Adrenal gland (tissue), 5 donors: ENCODE results near the gene HMG20B.

Source experiments
- POLR2A ChIP-seq, 2 donors: fragments of 450-650 bp; IDR thresholded peaks; one replicate each; pipeline ENCODE4 v1.6.1; 2017; ENCODE audit warnings: antibody characterized with exemption in 2 of 2, mild to moderate bottlenecking in 2 of 2, moderate library complexity in 1 of 2
- TF ChIP-seq, protein P1 (sequence below), 6 experiments: fragments of 450-650 bp in 4 of 6; fragments of 200-600 bp in 2 of 6; sonication (generic) in 1 of 6; IDR thresholded peaks; 1 replicate in 5 of 6; 2 replicates in 1 of 6; pipeline versions ENCODE4 v1.5.1 to v1.8.0; 2016 to 2021; ENCODE audit warnings: antibody characterized with exemption in 6 of 6, mild to moderate bottlenecking in 2 of 6, moderate library complexity in 1 of 6
- donor health status: DM: no; HTN: no; CAD: no.

DNA sequence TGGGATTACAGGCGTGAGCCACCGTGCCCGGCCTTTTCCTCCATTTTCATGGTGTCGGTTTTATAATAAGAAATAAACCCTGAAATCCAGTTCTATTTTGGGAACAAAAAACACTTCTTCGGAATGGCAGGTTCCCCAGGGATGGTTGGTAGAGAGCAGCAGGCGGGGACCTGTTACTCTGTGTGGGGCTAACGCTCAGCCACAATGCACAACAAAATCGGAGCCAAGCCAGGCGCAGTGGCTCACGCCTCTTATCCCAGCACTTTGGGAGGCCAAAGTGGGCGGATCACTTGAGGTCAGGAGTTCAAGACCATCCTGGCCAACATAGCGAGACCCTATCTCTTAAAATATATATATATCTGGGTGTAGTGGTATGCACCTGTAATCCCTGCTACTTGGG is 28.3 kb downstream of the HMG20B start:
- TF ChIP-seq, protein P1, sequence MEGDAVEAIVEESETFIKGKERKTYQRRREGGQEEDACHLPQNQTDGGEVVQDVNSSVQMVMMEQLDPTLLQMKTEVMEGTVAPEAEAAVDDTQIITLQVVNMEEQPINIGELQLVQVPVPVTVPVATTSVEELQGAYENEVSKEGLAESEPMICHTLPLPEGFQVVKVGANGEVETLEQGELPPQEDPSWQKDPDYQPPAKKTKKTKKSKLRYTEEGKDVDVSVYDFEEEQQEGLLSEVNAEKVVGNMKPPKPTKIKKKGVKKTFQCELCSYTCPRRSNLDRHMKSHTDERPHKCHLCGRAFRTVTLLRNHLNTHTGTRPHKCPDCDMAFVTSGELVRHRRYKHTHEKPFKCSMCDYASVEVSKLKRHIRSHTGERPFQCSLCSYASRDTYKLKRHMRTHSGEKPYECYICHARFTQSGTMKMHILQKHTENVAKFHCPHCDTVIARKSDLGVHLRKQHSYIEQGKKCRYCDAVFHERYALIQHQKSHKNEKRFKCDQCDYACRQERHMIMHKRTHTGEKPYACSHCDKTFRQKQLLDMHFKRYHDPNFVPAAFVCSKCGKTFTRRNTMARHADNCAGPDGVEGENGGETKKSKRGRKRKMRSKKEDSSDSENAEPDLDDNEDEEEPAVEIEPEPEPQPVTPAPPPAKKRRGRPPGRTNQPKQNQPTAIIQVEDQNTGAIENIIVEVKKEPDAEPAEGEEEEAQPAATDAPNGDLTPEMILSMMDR (IDR thresholded peaks at IDR 0.05), result no peak
- no peak for TF ChIP-seq POLR2A (IDR thresholded peaks at IDR 0.05)
